Measurements from ENCODE around the gene FOXP3.

FOXP3 gene

DNA sequence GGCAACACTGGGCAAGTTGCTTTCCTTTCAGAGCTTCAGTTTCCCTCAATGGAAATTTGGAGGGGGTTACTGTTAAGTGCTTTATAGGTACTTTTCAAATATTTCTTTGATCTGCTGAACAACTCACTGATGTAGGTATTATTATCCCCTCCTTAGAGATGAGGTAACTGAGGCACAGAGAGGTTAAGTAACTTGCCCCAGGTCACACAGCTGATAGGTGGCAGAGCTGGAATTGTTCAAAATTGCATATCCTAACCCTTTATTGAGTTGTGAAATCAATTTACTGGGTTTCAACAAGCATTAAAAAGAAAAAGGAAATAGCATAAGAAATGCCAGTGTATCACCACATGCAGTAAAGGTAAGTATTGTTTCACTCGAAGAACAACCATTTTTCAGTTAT, 11.7 kb upstream of the FOXP3 start:
- DNase-seq (ENCODE audit: low read depth in 2 of 2): no peak

DNA sequence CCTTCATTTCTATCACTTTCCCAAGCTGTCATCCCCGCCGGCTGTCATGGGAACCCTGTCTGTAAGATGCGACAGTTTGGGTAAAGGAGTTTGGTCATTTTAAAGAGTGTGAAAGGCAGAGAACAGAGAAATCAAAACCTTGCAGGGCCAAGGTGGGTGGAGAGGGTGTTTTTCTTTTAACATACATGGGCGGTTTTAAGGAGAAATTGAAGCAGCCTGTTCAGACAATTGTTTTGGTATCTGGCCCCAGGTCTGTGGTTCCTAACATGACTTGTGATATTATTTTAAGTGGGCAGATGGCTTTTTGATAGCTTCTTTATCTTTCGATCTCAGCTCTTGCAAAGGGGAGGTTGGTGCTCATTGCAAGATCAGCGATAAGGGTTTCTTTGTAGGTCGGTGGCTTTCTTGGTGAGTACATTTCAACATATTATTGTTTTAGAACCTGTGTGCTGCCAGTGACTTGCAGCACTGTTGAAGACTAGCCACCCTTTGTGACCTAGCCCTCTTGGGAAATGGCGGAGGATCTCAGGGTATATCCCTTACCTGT, 8.7 kb upstream of the FOXP3 start:
- DNase-seq (ENCODE audit: low read depth in 2 of 2): no peak

DNA sequence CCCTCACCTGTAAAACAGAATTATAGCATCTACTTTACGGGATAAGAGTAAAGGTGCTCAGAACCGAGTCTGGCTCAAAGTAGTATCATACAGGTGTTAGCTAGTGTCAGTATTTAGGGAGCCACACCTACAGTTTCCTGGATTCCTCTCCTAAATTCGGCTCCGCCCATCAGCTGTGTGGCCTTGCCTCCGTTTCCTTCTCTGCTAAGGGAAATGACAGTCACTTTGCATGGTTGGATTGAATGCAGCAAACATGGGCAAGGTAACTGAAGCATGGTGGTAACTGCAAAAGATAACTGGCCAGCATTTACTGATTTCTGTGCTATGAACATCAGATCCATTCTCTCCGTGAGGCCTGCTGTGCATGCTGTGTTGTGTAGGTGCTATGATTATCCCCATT, 7.9 kb upstream of the FOXP3 start:
- no peak for DNase-seq (ENCODE audit: low read depth in 2 of 2)

DNA sequence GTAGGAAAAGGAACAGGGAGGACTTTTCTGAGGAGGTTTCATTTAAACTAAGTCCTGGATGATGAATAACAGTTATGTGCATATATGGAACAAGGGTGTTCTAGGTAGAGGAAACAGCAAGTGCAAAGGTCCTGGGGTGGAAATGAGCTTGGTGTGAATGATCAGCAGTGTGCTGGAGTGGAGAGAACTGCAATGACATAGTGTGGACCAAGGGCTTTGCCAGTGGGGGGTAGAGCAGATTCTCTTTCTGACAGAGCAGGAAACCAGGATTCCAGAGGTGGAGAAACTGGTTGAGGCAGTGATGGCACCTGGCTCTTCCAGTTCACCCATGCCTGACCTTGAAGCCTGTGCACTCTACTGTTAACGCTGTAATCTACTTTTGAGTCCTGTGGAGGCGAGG, 6.8 kb upstream of the FOXP3 start:
- no peak for DNase-seq (ENCODE audit: low read depth in 2 of 2)

DNA sequence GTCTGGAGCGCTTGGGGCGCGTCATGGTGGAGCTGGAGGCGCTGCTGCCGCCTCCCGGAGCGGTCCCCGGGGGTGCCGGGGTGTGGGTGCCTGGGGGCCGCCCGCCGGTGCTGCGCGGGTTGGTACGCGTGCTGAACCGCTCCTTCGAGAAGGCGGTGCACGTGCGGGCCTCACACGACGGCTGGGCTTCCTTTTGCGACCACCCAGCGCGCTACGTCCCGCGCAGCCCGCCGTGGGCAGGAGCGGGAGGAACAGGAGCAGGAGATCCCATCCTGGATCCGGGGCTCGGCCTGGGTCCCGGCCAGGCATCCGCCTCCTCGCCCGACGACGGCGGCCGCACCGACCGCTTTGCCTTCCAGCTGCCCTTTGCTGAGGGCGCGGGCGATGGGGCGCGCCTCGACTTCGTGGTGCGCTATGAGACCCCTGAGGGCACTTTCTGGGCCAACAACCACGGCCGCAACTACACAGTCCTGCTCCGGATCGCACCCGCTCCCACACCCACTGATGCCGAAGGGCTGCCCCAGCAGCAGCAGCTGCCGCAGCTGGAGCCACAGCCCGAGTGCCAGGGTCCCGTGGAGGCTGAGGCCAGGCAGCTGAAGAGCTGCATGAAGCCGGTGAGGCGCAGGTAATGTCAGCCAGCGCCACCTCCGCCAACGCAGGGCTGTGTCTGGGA, 5.9 kb upstream of the FOXP3 start:
- DNase-seq (ENCODE audit: low read depth in 2 of 2): no peak

DNA sequence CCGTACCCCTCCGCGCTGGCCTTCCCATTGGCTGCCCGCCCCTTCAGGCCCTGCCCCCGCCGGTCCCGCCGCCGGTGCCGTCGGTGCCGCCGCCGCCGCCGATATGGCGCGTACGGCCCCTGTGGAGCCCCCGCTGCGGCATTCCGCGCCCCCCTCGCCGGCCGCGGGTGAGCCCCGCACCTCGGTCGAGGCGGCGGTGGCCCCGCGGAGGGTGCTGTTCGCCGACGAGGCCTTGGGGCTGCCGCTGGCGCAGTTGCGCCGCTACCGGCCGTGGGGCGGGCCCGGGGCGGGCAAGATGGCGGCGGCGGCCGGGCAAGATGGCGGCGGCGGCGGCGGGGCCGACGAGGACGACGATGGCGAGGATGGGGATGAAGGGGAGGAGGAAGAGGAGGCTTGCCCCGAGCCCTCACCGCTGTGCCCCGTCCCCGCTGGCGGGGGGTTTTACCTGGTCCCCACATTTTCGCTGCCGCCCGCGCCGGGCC, 5.3 kb upstream of the FOXP3 start, which contains the start of gene PPP1R3F:
PPP1R3F (plus strand) TSS at position 27 of the 482 bp plus-strand sequence; CDS start at position 104, 77 bp downstream.
- DNase-seq (ENCODE audit: low read depth in 2 of 2): peak in 1 of 2 donors; percentile 9

DNA sequence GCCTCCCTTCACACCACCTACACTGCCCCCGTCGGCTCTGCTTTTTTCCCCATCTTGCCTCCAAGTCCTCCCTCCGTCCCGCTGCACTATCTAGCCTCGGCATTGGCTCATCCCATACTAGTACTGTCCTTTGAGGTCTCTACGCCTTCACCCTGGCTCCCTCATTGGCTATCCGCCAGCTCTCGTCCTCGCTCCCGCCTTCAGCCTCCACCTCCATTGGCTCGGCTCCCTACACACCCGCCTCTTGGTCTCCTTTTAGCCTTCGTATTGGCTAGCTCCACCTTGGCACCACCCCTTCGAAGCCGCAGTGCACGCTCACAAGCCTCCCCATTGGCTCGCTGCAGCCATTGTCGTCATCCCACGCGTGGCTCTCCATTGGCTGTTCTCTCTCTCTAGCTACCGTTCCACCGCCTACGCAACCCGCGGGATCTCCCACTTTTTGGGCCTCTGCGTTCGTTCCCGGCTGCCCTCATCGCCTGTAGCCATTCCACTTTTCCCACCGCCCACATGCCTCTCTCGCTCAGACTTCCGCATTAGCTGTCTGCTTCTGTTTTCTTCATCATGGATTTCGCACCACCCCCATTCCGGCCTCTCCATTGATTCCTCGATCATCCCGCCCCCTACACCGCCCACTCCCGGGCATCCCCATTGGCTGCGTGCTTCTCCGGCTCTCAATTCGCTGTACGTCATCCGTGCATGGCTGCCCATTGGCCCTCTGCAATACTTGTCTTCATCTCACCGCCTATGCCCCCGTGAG, 4.7 kb upstream of the FOXP3 start:
- peak; percentile 75 to 82 for DNase-seq (ENCODE audit: low read depth in 2 of 2)

DNA sequence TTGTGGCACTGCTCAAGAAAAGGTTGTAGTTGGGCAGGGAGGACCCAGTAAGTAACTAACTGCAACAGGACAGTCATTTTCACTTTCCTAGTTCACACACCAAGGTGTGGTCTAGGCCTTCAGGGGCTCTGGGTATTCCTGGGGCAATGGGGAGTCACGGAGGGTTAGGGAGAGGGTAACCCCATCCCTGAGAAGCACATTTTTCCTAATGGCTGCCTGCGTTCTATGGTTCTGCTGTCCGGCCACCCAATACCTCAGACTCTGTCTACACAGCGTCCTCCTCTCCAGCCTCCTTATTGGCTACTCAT, 4.1 kb upstream of the FOXP3 start:
- DNase-seq (ENCODE audit: low read depth in 2 of 2): no peak

DNA sequence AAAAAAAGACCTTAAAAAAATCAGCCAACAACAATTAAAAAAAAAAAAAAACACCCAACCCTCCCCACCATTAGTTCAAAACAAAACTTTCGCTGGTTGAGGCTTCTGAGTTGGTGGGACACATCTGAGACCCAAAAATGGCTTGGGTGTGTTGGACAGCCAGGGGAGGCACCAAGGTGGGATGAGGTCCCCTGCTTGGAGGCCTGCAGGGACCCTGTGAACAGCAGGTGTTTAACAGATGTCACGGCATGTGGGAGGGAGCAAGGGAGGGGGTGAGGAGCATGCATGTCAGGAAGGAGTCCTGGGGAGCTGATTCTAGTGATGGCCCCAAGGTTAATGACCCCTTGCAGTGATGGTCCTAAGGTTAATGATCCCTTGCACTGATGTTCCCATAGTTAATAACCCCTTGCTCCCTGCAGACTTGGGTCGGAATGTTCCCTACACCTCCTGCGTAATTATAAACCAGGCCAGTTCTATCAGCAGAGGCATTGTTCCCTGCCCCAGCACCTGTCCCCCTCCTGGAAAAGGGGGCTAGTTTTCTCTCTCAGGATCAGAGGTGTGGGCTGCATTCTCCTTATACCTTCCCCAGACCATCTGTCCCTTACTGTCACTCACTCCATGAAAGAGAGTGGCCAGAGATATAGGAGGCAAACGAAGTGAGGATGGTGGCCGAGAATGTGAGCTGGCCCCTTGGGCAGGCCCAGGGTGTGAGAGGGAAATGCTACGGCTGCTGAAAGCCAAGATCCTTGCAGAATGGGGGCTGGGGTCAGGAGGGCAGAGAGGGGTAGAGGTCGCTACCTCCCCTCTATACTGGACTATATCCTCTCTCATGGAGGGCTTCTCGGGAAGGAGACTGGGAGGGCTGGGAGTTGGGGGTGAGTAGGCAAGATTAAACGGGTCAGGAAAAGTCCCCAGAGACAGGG, 2.3 kb upstream of the FOXP3 start:
- no peak for DNase-seq (ENCODE audit: low read depth in 2 of 2)

DNA sequence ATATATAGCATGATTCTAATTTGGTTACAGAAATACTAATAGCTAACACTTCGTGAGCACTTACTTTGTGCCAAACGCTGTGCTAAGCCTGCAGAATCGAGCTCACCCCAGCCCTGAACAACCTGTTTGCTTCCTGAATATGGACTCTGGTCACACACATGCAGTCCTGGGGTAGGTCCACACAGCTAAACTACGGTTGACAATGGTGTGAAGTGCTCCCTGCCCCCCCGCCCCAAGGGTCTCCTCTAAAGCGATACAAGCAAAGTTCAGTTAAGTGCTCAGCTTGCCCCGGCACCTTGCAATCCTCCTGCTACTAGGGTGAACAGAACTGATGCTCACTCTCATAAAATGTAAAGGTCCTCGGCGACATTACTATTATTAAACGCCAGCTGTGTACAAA, 879 bp downstream of the FOXP3 start:
- no peak for DNase-seq (ENCODE audit: low read depth in 2 of 2)

DNA sequence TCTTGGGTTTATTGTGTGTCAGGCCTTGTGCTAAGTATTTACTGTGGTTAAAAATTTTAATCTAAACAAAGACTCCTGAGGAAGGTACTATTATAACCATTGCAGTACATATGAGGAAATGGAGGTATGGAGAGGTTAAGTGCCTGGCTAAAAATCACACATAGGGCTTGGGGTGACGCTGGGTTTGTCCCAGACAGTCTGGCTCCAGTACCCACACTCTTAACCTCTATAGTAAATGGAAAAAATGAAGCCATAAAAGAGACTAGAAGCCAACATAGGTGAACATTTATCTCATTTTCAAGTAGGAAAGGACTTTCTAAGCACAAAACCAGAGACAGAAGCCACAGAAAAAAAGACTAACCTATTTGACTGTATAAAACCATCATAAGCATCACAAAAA, 1.9 kb downstream of the FOXP3 start:
- no peak for DNase-seq (ENCODE audit: low read depth in 2 of 2)

DNA sequence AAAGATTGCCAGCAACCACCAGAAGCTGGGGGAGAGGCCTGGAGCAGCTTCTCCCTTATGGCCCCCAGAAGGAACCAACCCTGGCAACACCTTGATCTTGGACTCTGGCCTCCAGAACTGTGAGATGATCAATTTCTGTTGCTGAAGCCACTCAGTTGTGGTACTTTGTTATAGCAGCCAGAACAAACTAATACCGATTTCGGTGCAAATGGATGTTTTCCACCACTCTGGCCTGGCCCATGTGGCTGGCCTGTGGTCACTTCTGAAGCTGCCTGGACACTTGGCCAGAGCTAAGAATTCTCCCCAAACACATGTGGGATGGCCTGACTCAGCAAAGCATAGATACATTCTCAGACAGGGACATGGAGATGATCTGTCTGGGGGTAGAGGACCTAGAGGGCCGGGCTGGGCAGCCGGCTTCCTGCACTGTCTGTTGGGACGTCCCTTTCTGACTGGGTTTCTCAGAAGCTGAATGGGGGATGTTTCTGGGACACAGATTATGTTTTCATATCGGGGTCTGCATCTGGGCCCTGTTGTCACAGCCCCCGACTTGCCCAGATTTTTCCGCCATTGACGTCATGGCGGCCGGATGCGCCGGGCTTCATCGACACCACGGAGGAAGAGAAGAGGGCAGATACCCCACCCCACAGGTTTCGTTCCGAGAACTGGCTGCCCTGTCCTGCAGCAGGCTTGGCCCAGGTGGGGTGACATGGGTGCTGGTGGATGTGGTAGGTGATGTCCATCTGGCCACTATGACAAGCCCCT, 4.1 kb downstream of the FOXP3 start:
- no peak for DNase-seq (ENCODE audit: low read depth in 2 of 2)

DNA sequence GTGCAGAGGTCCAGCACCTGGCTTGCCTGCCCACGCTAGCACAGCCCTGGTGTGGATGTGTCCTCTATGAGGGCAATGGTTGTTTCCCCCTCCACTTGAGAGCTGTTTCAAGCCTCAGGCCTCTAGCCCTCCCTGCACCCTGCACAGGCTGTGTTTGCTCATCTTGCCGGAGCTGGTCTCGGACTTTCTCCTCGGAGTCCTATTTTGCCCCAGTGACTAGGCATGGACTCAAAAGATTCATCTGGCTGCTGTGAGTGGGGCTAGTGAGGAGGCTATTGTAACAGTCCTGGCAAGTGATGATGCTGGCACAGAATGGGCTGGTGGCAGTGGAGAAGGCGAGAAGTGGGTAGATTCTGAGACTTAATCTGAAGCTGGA, 5.8 kb downstream of the FOXP3 start:
- no peak for DNase-seq (ENCODE audit: low read depth in 2 of 2)

DNA sequence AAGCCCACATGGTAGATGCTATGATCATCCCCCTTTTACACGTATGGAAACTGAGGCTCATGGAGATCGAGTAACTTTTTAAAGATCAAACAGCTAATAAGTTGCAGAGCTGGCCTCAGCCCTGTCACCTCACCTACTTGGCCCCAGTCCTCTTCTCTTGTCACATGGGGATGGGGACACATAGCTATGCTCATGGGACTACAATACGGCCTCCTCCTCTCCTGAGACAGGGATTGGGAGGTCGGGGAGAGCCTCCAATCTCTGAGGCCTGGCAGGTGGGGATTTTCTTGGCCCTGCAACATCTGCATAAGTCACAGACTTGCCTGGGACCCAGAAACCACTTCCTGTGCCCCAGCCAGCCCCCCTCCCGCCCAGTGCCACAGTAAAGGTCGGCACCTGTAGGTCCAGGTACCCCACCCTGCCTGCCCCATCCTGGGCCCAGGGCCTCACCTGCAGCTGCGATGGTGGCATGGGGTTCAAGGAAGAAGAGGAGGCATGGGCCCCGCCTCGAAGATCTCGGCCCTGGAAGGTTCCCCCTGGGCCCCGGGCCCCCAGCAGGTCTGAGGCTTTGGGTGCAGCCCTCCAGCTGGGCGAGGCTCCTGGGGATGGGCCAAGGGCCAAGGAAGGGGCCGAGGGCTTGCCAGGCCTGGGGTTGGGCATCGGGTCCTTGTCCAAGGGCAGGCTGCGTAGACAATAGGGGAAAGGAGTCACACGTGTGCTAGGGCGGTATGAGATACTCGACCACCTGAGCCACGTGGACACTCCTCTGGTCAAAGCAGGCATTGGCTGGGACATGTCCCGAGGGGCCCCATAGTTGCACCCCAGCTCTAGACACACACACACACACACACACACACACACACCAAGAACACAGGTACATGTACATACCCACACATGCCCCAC, 6.4 kb downstream of the FOXP3 start:
- DNase-seq (ENCODE audit: low read depth in 2 of 2): no peak

DNA sequence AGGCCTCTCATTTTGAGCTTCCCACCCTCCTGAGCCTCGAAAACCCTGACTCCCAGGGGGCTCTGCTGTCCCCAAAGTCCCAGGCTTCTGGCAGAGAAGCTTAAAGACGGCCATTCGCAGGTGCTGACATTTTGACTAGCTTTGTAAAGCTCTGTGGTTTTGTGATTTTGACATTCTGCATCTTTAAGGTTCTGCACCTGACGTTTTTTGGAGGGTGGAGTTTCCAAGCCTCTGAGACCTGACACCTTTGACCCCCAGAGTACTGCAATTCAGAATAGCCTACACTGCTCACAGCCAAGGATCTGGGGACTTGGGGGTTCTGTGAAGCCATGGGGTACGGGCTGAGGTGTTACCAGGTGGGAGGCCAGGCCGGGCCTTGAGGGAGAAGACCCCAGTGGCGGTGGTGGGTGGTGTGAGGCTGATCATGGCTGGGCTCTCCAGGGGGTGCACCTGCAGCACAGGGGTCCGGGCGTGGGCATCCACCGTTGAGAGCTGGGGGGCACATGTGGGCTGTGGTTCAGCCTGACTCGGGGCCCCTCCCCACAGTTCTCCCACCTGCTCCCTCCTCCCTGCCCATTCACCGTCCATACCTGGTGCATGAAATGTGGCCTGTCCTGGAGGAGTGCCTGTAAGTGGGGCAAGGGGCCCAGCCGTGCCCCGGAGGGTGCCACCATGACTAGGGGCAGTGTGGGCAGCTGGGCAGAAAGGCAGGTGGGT, 7.3 kb downstream of the FOXP3 start:
- no peak for DNase-seq (ENCODE audit: low read depth in 2 of 2)

DNA sequence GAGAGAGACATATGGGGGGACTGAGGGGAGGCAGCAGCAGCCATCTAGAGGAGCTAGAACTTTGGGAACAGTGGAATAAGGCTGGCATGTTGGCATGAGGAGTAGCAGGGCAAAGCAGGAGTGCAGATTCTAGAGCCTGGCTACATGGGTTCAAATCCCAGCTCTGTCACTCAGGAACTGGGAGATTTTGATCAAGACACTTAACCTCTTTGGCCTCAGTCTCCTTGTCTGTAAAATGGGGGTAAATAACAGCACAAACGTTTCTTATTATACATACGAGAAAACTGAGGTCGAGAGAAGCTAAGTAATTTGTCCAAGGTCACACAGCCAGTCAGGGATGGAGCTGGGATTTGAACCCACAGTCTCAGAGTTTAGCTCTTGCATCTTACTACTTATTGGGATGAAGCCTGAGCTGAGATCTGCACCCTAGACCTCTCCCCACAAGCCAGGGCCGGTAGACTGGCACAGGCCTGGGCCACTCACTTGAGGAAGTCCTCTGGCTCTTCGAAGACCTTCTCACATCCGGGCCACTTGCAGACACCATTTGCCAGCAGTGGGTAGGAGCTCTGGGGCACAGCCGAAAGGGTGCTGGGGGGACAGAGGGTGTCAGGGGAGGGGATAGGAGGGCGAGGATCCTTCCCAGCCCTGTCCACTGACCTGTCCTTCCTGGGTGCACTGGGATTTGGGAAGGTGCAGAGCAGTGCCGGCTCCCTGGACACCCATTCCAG, 8.1 kb downstream of the FOXP3 start:
- no peak for DNase-seq (ENCODE audit: low read depth in 2 of 2)

DNA sequence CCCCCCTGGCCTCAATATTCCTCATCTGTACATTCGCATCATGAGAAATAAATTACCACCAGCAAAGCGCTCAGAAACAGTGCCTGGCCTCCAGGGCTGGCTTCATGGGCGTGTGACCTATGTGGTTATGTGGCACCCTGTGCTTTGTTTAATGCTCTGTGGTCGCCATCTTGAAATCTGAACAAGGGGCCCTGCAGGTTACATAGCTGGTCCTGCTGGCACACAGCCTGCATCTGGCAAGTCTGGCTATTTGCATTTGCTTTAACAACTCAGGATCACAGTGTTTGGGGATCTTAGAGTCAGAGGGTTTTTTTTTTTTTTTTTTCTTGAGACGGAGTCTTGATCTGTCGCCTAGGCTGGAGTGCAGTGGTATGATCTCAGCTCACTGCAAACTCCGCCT, 9.9 kb downstream of the FOXP3 start:
- no peak for DNase-seq (ENCODE audit: low read depth in 2 of 2)

DNA sequence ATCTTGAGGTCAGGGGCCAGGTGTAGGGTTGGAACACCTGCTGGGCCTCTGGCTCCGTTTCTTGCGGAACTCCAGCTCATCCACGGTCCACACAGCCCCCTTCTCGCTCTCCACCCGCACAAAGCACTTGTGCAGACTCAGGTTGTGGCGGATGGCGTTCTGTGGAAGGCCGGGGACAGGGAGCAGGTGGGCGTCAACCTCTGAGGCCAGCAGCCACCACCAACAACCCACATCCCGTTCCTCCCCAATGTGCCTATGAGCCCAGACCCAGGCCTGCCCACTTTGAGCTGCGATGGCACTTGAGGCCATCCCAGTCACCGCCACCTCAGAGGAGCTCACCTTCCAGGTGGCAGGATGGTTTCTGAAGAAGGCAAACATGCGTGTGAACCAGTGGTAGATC, 13.2 kb downstream of the FOXP3 start:
- DNase-seq (ENCODE audit: low read depth in 2 of 2): no peak

DNA sequence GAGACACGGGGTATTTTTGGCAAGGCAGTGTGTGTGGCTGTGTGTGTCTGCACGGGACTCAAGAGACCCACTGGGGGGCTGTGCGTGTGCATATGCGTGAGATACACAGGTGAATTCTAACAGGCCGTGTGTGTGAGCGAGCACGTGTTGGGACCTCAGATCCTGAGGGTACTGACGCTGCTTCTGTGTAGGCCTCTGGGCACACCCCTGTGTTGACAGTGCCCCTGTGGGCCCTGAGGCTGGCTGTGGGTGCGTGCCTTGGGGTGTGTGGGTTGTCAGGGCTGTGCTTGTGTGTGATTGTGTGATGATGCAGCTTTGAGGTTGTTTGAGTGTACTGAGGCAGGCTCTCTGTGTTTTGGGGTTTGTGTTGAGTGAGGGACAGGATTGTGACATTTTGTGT, 13.9 kb downstream of the FOXP3 start:
- no peak for DNase-seq (ENCODE audit: low read depth in 2 of 2)

Measured in stimulated activated CD8-positive, alpha-beta memory T cell treated with anti-CD3 and anti-CD28 coated beads, Interleukin-7, amount 100 ng/mL, for 1 hour (primary cell).